Lower leg skin (tissue), 4 donors: ENCODE data around the gene PP2D1. TPM values are rescaled to one million over a fixed set of nuclear protein-coding genes. Genes with fewer than 3 reads are reported as not detected.
"Not testable (repeated sequence)": the region's sequence is repeated elsewhere in the genome, so short reads cannot be mapped to it uniquely, and the experiment has no call there.

ENCODE experiments used
- DNase-seq, 2 donors: peaks; one replicate each; pipeline ENCODE4 v3.0.0-alpha.2; 2019; ENCODE audit warnings: low spot score in 2 of 2
- H3K4me3 ChIP-seq: fragments of 200-600 bp; sonication (generic); 2 replicates; pipeline ENCODE4 v1.5.1; 2017; ENCODE audit warnings: mild to moderate bottlenecking, low read depth; ENCODE audit not compliant: poor library complexity, severe bottlenecking
- CTCF ChIP-seq, 3 donors: fragments of 450-650 bp; IDR thresholded peaks; one replicate each; pipeline ENCODE4 v1.5.1; 2016; ENCODE audit warnings: antibody characterized with exemption in 3 of 3, mild to moderate bottlenecking in 3 of 3, moderate library complexity in 2 of 3
- POLR2A ChIP-seq, 2 donors: fragments of 450-650 bp; IDR thresholded peaks; one replicate each; pipeline ENCODE4 v1.6.1; 2016 to 2017; ENCODE audit warnings: antibody characterized with exemption in 2 of 2, mild to moderate bottlenecking in 1 of 2, moderate library complexity in 1 of 2
- WGBS, 2 donors: methylation state at CpG; one replicate each; pipeline ENCODE4 v1.1.5; 2018; 5-methylcytosine and 5-hydroxymethylcytosine counted together
- intact Hi-C: fragments of 100-400 bp; cut with DNase I; formaldehyde crosslinking; loops from one replicate; pipeline ENCODE4 v1.15.0; 2023; ENCODE audit warnings: low total_unique reads
- total RNA-seq, 4 donors: library from RNA; depleted of rRNA; stranded (reverse); fragments of >200 nt; gene quantifications; one replicate each; pipeline ENCODE4 v1.1.0, GENCODE V29; 2016

Gene PP2D1
- total RNA-seq, 4 donors from 2014 or later, result not detected

GRCh38 chr3:19967812-19968211 is 44.3 kb downstream of the PP2D1 start:
- intact Hi-C loops, result no loop called here
- WGBS, 2 donors, result 66 to 89% methylated on average over 4 of the region's 4 CpGs

GRCh38 chr3:19967208-19967607 is 44.9 kb downstream of the PP2D1 start:
- no peak for TF ChIP-seq CTCF (IDR thresholded peaks at IDR 0.05)
- TF ChIP-seq POLR2A (IDR thresholded peaks at IDR 0.05), result no peak
- DNase-seq, result no peak
- WGBS, 2 donors, result 89 to 93% methylated on average over 6 of the region's 6 CpGs

More at GRCh38 chr3:19967812-19968211, 44.3 kb downstream of the PP2D1 start:
- H3K4me3 ChIP-seq, result no peak overlapping the region
- TF ChIP-seq CTCF (IDR thresholded peaks at IDR 0.05) (no peak), POLR2A (IDR thresholded peaks at IDR 0.05) (no peak)
- no peak for DNase-seq

GRCh38 chr3:19961960-19962359 is 50.1 kb downstream of the PP2D1 start:
- no peak for DNase-seq
- intact Hi-C loops, result no loop called here
- H3K4me3 ChIP-seq, result no peak overlapping the region
- TF ChIP-seq POLR2A (IDR thresholded peaks at IDR 0.05) (no peak), CTCF (IDR thresholded peaks at IDR 0.05) (no peak)
- 91 to 92% methylated on average over 4 of the region's 4 CpGs for WGBS, 2 donors

More at GRCh38 chr3:19967208-19967607, 44.9 kb downstream of the PP2D1 start:
- intact Hi-C loops, result no loop called here
- no peak overlapping the region for H3K4me3 ChIP-seq

- TF ChIP-seq POLR2A (IDR thresholded peaks at IDR 0.05) (no peak), CTCF (IDR thresholded peaks at IDR 0.05) (no peak)
- WGBS, 2 donors, result 78 to 85% methylated on average over 4 of the region's 4 CpGs
- intact Hi-C loops, result no loop called here
- no peak overlapping the region for H3K4me3 ChIP-seq
- DNase-seq, result no peak
These were observed 51.4 kb downstream of the PP2D1 start for GRCh38 chr3:19960696-19961095.

GRCh38 chr3:19959505-19959904 is 52.6 kb downstream of the PP2D1 start:
- DNase-seq, result no peak
- 71 to 96% methylated on average over 3 to 4 of the region's 4 CpGs for WGBS, 2 donors
- TF ChIP-seq POLR2A (IDR thresholded peaks at IDR 0.05) (no peak), CTCF (IDR thresholded peaks at IDR 0.05) (no peak)
- H3K4me3 ChIP-seq, result no peak overlapping the region
- intact Hi-C loops, result no loop called here

GRCh38 chr3:19957354-19957753 is 54.7 kb downstream of the PP2D1 start:
- intact Hi-C loops, DNase-seq: not testable (repeated sequence)
- 89 to 91% methylated on average over 9 of the region's 9 CpGs for WGBS, 2 donors

More at GRCh38 chr3:19957354-19957753, 54.7 kb downstream of the PP2D1 start:
- H3K4me3 ChIP-seq, result not testable (repeated sequence)
